ELR (cell line): ENCODE measurements around the gene LCN10.
A peak's percentile ranks its signal among the peaks of the same experiment; 100 is the strongest.
"Not testable (repeated sequence)": the region's sequence is repeated elsewhere in the genome, so short reads cannot be mapped to it uniquely, and the experiment has no call there.

Experiments used
- DNase-seq: peaks from one replicate; pipeline ENCODE4 v3.0.0-alpha.2; 2015; ENCODE audit warnings: low read depth

Gene LCN10

GRCh38 chr9:136719195-136719880, 23.4 kb downstream of the LCN10 start:
- no peak for DNase-seq

- DNase-seq = no peak
Measured at GRCh38 chr9:136718345-136719194, 24.2 kb downstream of the LCN10 start.

GRCh38 chr9:136717399-136717798, 25.3 kb downstream of the LCN10 start:
- DNase-seq = no peak

GRCh38 chr9:136714893-136715274, 27.9 kb downstream of the LCN10 start:
- no peak for DNase-seq

- no peak for DNase-seq
Measured at GRCh38 chr9:136714096-136714892, 28.4 kb downstream of the LCN10 start.

- no peak for DNase-seq
Measured at GRCh38 chr9:136713550-136713949, 29.2 kb downstream of the LCN10 start.

- no peak for DNase-seq
Measured at GRCh38 chr9:136712690-136713544, 29.8 kb downstream of the LCN10 start.

GRCh38 chr9:136711751-136712689, 30.7 kb downstream of the LCN10 start, which contains the start of gene DIPK1B:
DIPK1B (plus strand) TSS chr9:136712572; CDS start chr9:136712666, 94 bp downstream.
- no peak for DNase-seq

- DNase-seq = peak; percentile 66
Measured at GRCh38 chr9:136711219-136711648, 31.5 kb downstream of the LCN10 start.

GRCh38 chr9:136710543-136710942, 32.2 kb downstream of the LCN10 start:
- DNase-seq = peak; percentile 70

- DNase-seq = no peak
Measured at GRCh38 chr9:136709454-136710109, 33.2 kb downstream of the LCN10 start.

- no peak for DNase-seq
Measured at GRCh38 chr9:136707849-136708517, 34.8 kb downstream of the LCN10 start.

- no peak for DNase-seq
Measured at GRCh38 chr9:136707011-136707410, 35.7 kb downstream of the LCN10 start.

- DNase-seq = no peak
Measured at GRCh38 chr9:136705564-136705963, 37.2 kb downstream of the LCN10 start.

- DNase-seq = not testable (repeated sequence)
Measured at GRCh38 chr9:136704741-136705140, 38.0 kb downstream of the LCN10 start.

GRCh38 chr9:136703276-136703860, 39.4 kb downstream of the LCN10 start:
- no peak for DNase-seq

- no peak for DNase-seq
Measured at GRCh38 chr9:136701668-136702053, 41.1 kb downstream of the LCN10 start.

- no peak for DNase-seq
Measured at GRCh38 chr9:136700959-136701667, 41.6 kb downstream of the LCN10 start.
